ACC112 (cell line): ENCODE results near the gene KRT28.

Experiments used
- H2AFZ ChIP-seq: fragments of 200-600 bp; sonication (generic); one replicate; pipeline ENCODE4 v1.6.0; 2017; ENCODE audit warnings: antibody characterized with exemption, low read length; ENCODE audit not compliant: unreplicated experiment
- H3K27ac ChIP-seq: fragments of 200-600 bp; sonication (generic); 2 replicates; pipeline ENCODE4 v1.5.1; 2014; ENCODE audit warnings: low read depth, mild to moderate bottlenecking, antibody characterized with exemption, low read length, moderate library complexity
- H3K27me3 ChIP-seq: fragments of 200-600 bp; sonication (generic); 2 replicates; pipeline ENCODE4 v1.6.1; 2014; ENCODE audit warnings: mild to moderate bottlenecking, antibody characterized with exemption, low read length, moderate library complexity, mixed read lengths; ENCODE audit not compliant: insufficient read depth
- H3K36me3 ChIP-seq: fragments of 200-600 bp; sonication (generic); 2 replicates; pipeline ENCODE4 v1.6.1; 2016; ENCODE audit warnings: mild to moderate bottlenecking, antibody characterized with exemption, low read length, moderate library complexity, mixed read lengths; ENCODE audit not compliant: insufficient read depth
- H3K4me1 ChIP-seq: fragments of 200-600 bp; sonication (generic); one replicate; pipeline ENCODE4 v1.6.1; 2016; ENCODE audit warnings: low read length, mixed read lengths; ENCODE audit not compliant: insufficient read depth, unreplicated experiment, control insufficient read depth
- H3K4me3 ChIP-seq: fragments of 200-600 bp; sonication (generic); 2 replicates; pipeline ENCODE4 v1.5.1; 2014; ENCODE audit warnings: mild to moderate bottlenecking, low read depth, low read length
- H3K79me2 ChIP-seq: fragments of 200-600 bp; sonication (generic); one replicate; pipeline ENCODE4 v1.6.0; 2016; ENCODE audit warnings: low read length; ENCODE audit not compliant: control insufficient read depth, unreplicated experiment, insufficient read depth

The KRT28 gene

DNA sequence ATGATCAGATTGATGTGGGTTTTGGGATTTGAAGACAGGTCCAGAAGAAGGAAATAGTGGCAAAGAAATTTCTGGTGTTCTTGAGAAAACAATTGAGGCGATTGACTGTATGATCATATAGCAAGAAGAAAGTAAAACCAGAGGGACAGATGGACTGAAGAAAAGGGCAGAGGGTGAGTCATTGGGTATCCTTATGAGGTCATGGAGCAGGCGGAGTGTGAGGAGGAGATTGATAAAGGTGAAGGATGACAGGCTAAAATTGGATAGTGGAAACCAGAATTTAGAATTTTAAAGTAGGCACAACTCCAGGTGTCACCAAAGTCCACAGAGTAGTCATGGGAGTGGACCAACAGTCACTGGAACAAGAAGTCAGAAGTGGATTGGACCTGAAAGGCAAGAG lies 1.4 kb upstream of the KRT28 start:
- Histone ChIP-seq H3K27me3 (peaks cover 49% of the 10 kb centered on the region), H3K36me3 (no peaks in the 10 kb centered on the region), H3K4me1 (no peaks in the 10 kb centered on the region)

DNA sequence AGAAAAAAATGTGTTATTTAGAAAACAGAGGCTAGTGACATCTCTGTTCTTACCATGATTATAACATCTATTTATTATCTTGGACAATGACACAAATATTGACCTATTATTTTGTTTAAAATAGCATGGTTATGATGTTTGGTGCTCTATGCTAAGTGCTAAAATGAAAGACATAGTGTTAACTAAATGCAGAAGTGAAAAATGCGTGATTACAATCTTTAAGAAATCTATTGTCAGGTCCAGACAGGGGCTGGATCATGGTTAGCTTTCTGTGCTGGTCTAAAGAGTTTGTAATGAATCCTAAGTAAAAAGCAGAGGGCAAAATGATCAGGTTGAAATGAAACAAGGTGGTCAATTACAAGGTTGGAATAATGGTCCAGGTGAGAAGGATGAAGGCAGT lies 622 bp upstream of the KRT28 start:
- H3K27ac ChIP-seq = no peak overlapping the region
- peaks cover 44% of the 10 kb centered on the region for H3K27me3 ChIP-seq
- H3K36me3 ChIP-seq = no peaks in the 10 kb centered on the region
- no peak overlapping the region for H3K4me3 ChIP-seq
- no peak overlapping the region for H2AFZ ChIP-seq
- H3K4me1 ChIP-seq = no peaks in the 10 kb centered on the region
- no peaks in the 10 kb centered on the region for H3K79me2 ChIP-seq

More for the DNA sequence above, 1.4 kb upstream of the KRT28 start:
- Histone ChIP-seq H3K27ac (no peak overlapping the region), H3K79me2 (no peaks in the 10 kb centered on the region), H2AFZ (no peak overlapping the region), H3K4me3 (no peak overlapping the region)

DNA sequence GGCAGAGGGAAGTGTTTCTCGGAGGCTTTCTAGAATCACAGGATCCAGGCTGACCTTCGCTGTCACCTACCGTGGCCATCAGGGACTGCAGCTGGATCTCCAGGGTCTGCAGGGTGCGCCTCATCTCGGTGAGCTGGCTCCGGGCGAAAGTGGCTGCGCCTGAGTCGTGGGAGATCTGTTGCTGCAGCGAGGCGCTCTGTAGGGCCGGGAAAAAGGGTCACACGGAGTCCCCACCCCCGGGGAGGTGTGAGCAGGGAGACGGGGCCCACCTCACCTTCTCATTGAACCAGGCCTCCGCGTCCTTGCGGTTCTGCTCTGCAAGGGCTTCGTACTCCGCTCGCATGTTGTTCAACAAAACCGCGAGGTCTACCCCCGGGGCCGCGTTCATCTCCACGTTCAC lies 2.9 kb downstream of the KRT28 start:
- Histone ChIP-seq H3K36me3 (no peaks in the 10 kb centered on the region), H3K4me3 (no peak overlapping the region), H2AFZ (no peak overlapping the region)

DNA sequence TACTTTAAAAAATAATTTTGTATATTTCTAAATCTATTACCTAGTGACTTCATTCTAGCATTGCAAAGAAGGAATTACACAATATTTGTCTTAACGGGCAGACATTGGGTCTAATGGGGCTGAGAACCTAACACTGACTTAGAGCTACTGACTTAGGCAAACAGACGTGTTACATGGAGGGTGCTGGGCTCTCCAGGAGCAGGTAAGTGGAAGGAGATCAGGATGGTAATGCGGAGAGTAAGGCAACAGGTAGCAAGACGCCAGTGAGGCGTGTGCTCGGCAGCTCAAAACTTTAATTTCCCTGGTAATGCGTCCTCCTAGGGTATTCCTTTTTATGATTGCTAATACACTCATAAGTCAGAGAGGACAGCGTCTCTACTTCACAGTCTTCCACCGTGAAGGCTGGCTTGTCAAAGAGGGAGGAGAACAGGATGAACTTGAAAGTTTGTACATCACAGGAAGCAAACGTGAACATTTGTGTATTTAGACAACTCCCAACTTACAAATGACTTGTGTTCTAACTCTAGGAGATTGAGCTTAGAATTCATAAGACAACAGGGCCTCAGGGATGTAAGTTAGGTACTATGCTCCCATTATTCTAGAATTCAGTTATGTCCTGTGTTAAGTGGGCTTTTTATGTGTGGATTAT lies 4.6 kb downstream of the KRT28 start:
- Histone ChIP-seq H3K36me3 (no peaks in the 10 kb centered on the region), H3K27me3 (peaks cover 26% of the 10 kb centered on the region), H3K79me2 (no peaks in the 10 kb centered on the region), H3K27ac (no peak overlapping the region), H3K4me3 (no peak overlapping the region), H3K4me1 (peaks cover 5% of the 10 kb centered on the region), H2AFZ (no peak overlapping the region)

More for the DNA sequence above, 2.9 kb downstream of the KRT28 start:
- Histone ChIP-seq H3K27ac (no peak overlapping the region), H3K27me3 (peaks cover 40% of the 10 kb centered on the region), H3K4me1 (peaks cover 5% of the 10 kb centered on the region), H3K79me2 (no peaks in the 10 kb centered on the region)

DNA sequence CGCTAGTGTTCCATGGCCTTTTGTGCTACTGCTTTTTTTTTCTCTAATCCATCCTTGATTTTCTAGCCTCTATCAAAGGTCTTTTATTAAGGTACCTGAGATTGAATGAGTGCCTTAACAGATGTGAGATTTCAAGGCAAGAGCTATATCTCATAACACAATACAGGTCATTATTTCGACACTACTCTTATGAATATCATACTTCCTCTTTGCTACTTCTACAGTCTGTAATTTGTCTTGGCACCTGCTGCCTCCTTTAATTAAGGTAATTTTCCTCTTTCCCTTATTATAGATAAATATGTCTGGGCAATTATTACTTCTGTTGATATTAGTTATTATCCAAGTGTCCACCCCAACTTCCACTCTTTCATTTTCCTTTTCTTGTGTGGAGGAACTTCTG lies 5.3 kb downstream of the KRT28 start:
- Histone ChIP-seq H3K27me3 (peaks cover 22% of the 10 kb centered on the region), H2AFZ (no peak overlapping the region), H3K27ac (no peak overlapping the region), H3K36me3 (no peaks in the 10 kb centered on the region), H3K4me3 (no peak overlapping the region), H3K4me1 (peaks cover 5% of the 10 kb centered on the region), H3K79me2 (no peaks in the 10 kb centered on the region)

DNA sequence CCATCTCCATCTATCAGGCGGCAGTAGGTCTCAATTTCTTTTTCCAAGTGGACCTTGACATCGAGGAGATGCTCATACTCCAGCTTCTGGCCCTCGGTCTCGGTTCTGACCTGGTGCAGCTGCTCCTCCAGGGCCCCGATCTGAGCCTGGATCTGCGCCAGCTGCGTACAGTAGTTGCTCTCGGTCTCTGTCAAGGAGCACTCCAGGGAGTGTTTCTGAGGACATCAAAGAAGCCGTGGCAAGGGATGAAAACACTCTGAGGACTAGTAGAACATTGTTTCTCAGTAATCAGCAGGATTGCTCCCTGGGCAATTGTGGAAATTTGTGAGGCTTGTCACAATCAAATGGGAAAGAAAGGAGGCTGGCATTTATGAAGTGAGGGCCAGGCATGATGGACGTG lies 5.9 kb downstream of the KRT28 start:
- no peaks in the 10 kb centered on the region for H3K79me2 ChIP-seq
- no peak overlapping the region for H2AFZ ChIP-seq
- H3K4me3 ChIP-seq = no peak overlapping the region
- peaks cover 17% of the 10 kb centered on the region for H3K27me3 ChIP-seq
- peaks cover 5% of the 10 kb centered on the region for H3K4me1 ChIP-seq
- H3K27ac ChIP-seq = no peak overlapping the region
- no peaks in the 10 kb centered on the region for H3K36me3 ChIP-seq

DNA sequence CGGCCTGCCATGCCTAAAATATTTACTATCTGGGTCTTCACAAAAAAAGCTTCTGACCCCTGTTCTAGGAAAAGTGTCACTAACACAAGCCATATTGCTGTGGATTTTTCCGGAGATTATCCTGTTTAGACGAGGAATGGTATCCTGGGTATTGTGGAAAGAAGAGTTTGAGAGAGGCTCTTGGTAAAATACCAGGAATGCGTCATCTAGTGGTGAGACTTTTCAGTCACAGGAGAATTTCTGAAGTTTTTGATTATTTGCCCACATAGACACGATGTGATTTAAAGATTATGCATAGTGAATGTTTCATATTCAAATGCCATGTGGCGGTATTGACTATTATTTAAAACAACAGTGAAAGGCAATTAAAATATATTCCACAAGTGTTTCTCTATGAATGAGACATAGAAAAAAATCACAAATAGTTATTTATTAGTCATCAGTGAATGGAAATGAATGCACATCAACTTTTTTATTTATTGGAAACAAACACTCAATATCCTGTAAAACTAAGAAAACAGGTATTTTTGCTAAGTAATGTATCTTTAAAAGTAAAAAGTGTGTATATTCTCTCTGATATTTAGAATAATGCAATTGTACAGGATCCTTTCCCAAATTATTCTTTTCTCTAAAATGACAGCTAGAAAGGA lies 7.8 kb downstream of the KRT28 start:
- Histone ChIP-seq H3K4me1 (peaks cover 5% of the 10 kb centered on the region), H3K4me3 (no peak overlapping the region), H3K27ac (no peak overlapping the region), H3K27me3 (0 out of 2 replicates have a peak, but pooled peaks cover 10% of the 10 kb centered on the region), H3K79me2 (no peaks in the 10 kb centered on the region), H2AFZ (no peak overlapping the region), H3K36me3 (no peaks in the 10 kb centered on the region)

DNA sequence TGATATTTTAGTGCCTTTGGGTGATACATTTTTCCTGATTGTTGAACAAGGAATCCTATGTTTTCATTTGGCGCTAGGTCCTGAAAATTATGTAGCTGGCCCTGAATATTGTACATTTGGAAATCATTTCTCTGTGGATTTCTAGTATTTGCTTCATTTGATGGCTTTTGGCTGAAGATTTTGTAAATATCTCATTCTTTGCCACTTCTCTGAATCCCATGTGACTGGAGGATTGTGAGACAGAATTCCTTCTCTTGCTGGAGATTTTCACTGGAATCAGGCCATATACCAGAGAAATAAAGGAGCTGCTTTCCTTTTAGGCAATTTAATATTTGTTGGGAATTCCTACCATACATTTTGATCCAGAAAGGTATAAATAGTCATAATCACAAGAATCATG lies 8.6 kb downstream of the KRT28 start:
- Histone ChIP-seq H3K27me3 (0 out of 2 replicates have a peak, but pooled peaks cover 6% of the 10 kb centered on the region), H2AFZ (no peak overlapping the region), H3K36me3 (no peaks in the 10 kb centered on the region)

DNA sequence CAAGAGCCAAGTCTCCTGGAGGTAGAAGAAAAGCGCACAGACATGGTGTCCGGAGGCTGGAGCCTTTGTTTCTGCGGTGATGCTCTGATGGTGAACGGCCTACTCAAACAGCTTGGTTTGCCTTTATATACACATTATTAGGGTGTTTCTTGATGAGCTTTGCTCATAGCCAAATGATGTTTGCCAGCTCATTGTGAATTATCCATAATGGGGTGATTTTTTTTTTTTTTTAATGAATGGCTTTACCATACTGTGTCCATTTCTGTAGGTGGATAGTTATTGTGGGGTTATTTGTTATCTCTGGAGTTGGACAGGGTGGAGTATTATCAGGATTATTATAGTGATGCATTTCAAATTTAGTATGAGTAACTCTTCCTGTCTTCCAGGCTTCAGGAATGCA lies 17.3 kb downstream of the KRT28 start, which contains the start of gene KRT27:
Gene KRT27 (minus strand): TSS at position 101 of the 400 bp plus-strand sequence. CDS start 57 bp downstream, at position 44.
- no peak within 1 kb of the TSS for H2AFZ ChIP-seq
- H3K27ac ChIP-seq = no peak within 1 kb of the TSS
- H3K36me3 ChIP-seq = no peaks in the 10 kb centered on the region
- peaks cover 28% of the 10 kb centered on the region for H3K27me3 ChIP-seq
- no peaks in the 10 kb centered on the region for H3K4me1 ChIP-seq
- no peak within 1 kb of the TSS for H3K4me3 ChIP-seq
- H3K79me2 ChIP-seq = no peaks in the 10 kb centered on the region

More for the DNA sequence above, 8.6 kb downstream of the KRT28 start:
- Histone ChIP-seq H3K4me1 (peaks cover 5% of the 10 kb centered on the region), H3K79me2 (no peaks in the 10 kb centered on the region), H3K27ac (no peak overlapping the region), H3K4me3 (no peak overlapping the region)

DNA sequence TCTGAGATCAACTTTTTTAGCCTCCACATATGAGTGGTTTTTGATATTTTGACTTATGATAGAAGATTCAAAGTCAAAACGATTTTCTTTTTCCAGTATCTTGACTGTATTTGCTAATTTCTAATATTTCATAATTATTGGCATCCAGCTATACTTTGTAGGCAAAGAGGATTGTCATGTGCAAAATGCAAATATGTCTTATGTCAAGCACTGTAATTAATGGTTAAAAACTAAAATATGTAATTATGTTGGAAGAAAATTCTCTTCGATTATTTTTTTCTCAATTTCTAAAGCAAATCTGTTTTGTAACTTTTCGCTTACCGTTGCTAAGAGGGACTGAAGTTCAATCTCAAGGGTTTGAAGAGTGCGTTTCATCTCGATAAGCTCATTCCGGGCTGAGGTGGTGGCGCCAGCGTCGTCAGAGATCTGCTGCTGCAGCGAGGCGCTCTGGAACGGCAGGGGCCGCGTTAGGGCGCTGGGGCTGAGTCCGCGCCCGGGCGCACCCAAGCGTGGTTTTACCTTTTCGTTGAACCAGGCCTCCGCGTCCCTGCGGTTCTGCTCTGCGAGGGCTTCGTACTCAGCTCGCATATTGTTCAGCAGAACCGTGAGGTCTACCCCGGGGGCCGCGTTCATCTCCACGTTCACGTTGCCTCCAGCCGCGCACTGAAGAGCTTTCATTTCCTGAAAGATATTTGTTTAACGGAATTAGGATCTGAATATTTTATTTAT lies 20.4 kb downstream of the KRT28 start:
- Histone ChIP-seq H2AFZ (no peak overlapping the region), H3K27me3 (peaks cover 55% of the 10 kb centered on the region), H3K79me2 (no peaks in the 10 kb centered on the region), H3K4me3 (peak overlapping the region; percentile 37), H3K36me3 (no peaks in the 10 kb centered on the region), H3K4me1 (no peaks in the 10 kb centered on the region), H3K27ac (no peak overlapping the region)
